Islet of Langerhans (tissue), 1 donor: ENCODE results near the gene PIP5K1B.

Source experiments
- FAIRE-seq: peaks from one replicate; lab custom pipeline; 2011; peaks lifted over from hg19 to GRCh38; lab: Jason Lieb, UNC

The PIP5K1B gene

DNA sequence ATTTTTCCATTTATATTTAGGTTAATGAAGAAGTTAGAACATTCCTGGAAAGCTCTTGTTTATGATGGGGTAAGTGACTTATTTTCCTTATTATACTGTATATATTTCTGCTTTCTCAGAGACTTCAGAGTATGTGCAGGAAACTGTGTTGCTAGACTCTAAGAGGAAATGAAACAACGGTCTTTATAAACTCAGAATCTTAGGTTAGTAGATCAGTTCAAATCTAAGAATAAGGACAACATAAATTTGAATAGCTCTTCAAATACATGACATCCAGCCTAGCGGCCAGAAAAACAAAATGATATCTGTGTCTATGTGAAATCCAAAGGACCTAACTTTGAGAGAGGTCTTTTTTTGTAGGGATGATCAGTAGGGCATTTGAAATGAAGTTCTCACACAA, 214.6 kb downstream of the PIP5K1B start:
- no peak for FAIRE-seq

DNA sequence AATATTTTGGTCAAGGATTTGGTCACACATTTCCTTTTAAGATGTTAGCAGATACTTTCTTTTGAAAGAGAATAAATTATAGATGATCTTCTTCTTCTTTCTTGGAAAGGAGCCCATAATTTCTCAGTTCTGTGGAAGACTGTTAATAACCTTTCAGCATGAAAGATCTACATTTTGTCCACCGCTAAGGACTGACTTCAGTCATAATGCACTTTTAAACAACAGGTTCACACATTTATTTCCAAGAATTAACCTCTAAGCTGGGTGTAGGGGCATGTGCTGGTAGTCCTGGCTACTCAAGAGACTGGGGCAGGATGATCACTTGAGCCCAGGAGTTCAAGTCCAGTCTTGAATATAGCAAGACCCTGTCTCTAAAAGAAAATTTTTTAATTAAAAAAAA, 215.9 kb downstream of the PIP5K1B start:
- FAIRE-seq: no peak

DNA sequence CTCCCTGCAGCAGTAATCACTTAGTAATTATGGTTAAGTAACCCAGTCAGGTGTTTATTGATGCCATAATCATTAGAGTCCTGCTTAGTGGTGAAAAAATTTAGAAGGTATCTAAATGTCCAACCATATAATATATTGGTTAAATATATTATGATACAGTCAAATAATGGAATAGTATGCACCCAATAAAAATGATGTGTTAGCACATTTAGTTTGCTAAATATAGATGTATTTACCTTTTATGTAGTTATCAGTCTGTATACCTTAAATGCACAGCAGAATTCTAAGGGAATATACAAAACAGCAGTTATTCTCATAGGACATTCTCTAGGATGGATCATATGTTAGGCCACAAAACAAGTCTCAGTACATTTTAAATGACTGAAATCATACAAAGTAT, 218.4 kb downstream of the PIP5K1B start:
- FAIRE-seq: no peak

DNA sequence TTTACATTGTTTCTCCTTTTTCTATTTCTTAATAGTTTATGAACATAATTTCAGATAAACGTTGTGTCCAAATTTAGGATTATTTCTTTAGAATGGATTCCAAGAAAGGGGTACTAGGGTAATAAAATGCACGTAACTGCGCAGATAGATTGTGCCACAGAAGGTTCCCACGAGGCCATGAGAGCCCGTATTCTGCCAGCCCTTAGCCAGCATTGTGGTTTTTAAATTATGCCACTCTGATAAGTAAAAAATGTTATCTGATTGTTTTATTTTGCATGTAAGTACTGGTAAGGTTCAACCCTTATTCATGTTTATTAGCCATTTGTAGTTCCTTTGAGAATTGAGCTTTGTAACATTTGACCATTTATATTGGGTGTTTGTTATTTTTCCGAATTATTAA, 220.1 kb downstream of the PIP5K1B start:
- FAIRE-seq: peak; percentile 49

DNA sequence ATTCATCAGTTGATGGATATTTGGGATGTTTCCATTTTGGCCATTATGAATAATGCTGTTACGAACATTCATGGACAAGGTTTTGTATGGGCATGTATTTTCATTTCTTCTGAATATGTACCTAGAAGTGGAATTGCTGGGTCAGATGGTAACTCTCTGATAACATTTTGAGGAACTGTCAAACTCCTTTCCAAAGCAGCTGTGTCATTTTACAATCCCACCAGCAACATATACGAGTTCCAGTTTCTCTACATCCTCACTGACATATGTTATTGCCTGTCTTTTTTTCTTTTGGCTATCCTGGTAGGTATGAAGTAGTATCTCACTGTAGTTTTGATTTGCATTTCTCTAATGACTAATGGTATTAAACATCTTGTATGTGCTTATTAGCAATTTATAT, 222.1 kb downstream of the PIP5K1B start:
- no peak for FAIRE-seq

DNA sequence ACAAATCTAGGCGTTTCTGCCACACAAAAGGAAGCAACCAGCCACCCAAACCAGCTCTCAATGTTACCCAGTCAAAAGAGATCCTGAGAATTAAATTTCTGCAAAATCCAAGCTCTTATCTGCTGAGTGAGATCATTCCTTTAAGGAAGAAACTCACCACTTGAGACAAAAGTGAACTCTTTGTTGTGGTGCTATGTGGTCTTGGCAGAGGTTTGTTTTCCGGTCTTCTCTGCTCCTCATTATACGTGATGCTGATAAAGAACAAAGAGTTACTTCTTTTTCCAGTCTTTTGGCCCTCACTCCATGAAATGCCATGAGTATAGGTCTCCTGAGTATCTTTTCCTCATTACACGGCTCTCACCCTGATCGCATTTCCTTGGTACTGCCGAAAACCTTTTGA, 226.8 kb downstream of the PIP5K1B start:
- FAIRE-seq: no peak

DNA sequence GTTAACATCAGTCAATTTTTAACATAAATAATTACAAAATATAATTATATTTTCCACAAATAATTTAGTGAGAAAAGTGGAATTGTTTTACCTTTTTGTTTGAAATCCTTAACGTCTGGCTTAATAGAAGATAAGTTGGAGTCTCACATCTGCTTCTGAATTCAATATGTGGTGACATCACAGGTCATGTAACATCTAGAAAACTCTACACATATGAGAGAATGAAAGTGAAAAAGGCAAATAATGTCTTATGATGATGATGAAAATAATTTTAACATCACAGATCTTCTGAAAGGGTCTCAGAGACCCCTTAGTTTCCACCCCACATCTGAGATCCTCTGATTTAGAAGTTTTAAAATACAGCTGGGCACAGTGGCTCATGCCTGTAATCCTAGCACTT, 227.4 kb downstream of the PIP5K1B start:
- FAIRE-seq: no peak

DNA sequence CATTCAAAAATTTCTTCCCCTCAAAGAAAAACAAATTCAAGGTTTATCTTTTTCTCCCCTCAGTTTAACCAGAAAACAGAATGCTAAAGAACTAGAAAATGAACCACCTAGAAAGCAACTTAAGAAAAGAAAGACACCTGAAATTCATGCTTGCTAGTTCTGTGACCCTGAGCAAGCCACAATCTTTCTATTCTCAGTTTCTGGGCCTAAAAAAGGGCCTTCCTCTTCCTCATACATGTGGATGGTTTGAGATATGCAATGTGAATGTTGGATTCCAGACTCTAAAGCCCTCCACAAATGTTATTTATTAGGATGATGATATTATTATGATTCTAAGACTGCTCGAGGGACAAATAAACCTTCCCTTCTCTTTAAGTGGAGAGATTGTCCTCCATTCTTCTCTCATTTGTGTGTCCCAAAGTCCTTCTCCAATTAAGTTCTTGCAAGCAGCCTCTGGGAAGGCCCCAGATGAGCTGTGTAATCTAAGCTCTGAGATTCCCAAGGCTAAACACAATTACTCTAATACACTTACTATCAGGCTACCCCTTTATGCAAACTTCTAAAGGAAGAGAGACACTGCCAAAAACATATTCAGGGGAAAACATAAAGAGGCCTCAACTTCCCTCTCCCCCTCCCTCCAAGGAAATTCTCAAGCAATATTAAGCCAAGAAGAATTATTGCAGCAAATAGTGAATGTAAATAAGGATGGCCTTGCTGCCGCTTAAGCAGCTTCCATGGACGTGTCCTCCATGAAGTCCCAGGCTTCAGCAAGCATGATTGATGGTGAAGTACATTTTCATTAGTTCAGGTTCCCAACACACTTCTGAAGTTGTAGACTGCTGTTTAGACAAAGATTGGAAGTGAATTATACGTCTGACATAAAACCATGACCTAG, 228.6 kb downstream of the PIP5K1B start:
- FAIRE-seq: no peak

DNA sequence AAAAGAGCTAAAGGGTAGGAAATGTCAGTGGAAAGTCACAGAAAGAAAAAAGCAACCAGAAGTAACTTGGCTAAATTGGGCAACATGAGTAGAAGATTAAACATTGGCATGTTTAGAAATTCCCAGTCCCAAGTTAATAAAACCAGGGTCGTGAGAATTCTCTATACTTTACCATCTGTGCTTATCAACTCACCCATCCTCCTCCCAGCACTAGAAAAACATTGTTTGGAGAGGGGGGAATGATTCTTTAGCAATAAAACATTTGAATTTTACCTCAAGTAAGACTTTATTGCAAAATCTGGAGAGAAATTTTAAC, 229.2 kb downstream of the PIP5K1B start:
- no peak for FAIRE-seq

DNA sequence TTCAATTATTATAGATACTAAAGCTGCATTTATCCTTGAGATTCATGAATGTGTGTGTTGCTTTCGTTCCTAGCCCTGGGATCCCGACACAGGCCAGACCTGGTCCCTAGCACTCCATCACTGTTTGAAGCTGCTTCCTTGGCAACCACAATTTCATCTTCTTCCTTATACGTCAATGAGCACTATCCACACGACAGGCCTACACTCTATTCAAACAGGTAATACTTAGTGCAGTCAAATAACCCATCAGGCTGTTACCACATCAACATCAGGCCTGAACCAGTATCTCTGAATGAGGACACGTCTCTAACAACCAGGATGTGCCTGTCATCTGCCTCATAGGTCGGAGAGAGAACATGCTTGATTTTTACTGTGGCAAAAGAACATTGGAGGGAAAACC, 235.5 kb downstream of the PIP5K1B start:
- no peak for FAIRE-seq

DNA sequence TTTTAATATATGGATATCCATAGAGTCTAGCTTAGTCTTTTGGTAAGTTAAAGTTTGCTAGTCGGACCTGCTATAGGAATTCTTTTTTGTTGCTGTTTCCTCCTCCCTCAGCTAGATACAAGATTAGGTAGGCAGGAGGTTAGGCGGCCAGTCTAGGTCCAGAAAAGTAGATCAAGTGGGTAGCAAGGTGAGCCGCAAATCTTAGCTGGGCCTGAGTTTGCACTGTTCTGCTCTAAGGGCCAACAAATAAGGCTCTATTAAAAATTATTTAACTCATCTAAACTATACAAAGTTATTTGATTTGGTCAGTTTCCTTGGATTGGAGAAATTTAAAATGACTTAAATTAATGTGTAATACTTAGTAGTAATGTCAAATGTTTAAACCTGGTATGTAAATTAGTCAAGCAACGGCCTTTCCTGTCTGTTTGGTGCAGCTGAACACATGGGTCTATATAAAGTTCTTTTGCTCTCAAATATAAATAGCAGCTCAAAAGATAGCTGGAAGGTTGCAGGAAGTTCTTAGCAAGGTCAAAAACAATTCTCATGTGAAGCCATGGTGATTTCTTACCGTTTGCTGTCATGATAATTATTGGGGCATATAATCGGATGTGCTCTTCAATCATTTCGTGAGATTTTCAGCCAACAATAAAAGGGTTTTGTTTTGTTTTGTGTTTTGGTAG, 236.9 kb downstream of the PIP5K1B start:
- no peak for FAIRE-seq

DNA sequence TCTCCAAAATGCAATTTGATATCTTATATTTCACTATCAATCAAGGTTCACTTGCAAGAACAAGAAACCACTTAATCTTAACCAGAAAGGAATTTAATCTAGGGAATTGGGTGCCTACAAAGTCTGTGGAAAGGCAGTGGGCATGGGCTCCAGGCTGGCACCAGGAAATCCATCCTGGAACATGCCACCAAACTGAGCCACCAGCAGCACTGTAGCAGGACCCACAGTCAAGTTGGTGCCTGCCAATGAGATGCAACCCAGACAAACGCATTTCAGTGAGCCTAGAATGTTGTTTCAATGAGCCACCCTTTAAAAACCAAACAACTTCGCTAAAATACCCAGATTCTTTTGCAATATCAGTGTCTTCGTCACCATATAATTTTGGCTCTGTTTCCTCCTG, 237.8 kb downstream of the PIP5K1B start:
- no peak for FAIRE-seq

DNA sequence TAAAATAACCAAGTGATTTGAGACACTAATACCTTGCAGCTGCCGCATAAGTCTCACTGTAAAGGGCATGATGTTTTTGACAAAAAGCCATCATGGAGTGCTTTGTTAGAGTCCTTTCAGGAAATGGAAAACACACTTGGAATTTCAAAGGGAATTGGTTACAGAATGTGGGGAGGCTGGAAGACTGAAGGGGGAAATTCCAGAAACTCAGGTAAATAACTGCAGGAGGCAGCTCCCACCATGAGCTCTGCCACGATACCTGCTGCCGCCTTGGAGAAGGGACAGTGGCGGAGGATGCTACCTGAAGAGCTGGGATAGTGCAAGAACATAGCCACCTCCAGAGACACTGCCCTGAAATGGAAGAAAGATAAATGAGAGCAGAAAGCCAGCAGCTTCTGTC, 242.0 kb downstream of the PIP5K1B start:
- FAIRE-seq: no peak

DNA sequence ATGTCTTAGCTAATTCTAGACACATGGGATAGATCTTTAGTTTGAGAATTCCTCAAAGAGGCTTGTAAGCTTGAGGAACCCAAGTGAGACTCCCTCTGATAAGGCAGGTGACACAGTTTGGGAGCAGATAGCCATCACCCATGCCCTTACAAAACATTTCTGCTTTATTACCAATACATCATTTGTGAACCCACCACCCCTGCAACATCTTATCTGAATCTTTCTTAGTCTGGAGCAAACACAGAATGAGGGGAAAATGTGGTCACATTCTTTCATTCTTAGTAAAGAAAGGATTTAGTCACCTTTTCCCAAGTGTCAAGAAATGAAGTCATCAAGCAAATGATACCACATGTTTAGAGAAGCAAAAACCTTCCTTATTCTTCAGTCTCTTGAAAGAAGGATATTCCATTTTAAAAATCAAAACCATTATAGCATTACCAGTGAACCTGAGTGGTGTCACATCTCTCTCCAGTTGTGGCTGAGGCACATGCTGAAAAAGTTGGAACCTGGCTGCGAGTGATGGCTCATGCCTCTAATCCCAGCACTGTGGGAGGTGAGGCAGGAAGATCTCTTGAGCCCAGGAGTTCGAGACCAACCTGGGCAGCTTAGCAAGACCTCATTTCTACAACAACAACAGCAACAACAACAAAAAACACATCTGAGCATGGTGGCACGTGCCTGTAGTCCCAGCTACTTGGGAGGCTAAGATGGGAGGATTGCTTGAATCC, 243.0 kb downstream of the PIP5K1B start:
- FAIRE-seq: no peak

DNA sequence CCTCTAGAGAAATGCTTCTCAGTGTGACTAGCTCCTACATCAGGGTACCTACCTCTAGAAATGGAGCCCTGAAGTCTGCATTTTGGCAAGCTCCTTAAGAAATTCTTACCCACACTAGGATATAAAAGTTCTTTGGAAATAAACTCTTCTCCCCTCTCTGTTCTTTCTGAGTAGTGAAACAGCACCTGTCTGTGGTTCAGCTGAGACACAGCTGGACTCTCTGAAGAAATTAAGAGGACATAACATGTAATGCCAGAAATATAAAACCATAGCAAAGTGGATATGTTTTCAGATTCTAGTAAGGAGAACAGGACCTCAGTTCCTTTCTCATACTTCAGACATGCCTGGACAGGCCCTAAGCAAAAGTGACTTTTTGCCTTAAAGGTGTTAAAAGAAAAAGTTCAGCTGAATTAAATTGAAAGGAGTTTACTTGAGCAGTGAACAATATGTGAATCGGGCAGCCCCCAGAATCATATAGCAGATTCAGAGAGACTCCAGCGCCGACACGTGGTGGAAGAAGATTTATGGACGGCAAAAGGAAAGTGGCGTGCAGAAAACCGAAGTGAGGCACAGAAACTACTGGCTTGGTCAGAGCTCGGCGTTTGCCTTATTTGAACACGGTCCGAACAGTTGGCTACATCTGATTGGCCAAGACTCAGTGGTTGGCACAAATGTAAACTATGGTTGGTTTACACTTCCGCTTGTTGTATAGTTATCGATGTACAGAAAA, 244.4 kb downstream of the PIP5K1B start:
- no peak for FAIRE-seq

DNA sequence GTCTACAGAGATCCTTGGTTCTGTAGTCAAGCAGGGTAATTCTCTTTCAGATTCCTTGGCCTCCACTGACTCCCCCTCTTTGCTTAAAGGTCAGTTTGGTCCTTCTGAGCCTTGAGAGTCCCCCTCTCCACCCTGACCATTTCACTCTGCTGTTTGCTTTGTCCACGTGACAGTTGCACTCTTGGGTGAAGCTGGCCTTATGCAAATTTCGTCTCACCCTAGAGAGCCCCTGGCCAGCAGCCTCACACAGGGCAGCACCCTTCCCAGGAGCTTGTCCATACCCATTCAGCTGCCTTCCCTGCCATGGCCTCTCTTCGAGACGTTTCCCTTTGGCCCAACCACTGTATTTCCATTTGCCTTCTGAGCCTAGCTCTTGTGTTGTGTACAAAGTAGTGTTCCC, 245.1 kb downstream of the PIP5K1B start:
- FAIRE-seq: no peak

DNA sequence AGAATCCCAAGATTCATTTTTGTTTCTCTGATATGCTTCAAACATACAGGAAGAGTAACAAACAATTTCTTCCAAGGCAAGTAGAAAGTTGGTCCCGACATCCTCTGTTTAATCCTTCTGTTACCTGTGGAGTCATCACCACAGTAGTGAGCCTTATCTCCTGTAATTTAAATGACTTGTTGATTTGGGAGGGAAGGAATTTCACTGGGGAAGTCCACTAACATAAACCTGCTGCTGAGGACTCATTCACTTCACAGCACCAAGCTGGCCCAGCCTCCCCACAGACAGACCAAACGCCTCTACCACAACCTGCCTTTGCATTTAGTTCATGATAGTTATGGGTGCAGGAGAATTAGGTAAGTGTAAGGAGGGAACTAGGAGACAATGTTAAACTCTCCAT, 245.6 kb downstream of the PIP5K1B start:
- FAIRE-seq: no peak

DNA sequence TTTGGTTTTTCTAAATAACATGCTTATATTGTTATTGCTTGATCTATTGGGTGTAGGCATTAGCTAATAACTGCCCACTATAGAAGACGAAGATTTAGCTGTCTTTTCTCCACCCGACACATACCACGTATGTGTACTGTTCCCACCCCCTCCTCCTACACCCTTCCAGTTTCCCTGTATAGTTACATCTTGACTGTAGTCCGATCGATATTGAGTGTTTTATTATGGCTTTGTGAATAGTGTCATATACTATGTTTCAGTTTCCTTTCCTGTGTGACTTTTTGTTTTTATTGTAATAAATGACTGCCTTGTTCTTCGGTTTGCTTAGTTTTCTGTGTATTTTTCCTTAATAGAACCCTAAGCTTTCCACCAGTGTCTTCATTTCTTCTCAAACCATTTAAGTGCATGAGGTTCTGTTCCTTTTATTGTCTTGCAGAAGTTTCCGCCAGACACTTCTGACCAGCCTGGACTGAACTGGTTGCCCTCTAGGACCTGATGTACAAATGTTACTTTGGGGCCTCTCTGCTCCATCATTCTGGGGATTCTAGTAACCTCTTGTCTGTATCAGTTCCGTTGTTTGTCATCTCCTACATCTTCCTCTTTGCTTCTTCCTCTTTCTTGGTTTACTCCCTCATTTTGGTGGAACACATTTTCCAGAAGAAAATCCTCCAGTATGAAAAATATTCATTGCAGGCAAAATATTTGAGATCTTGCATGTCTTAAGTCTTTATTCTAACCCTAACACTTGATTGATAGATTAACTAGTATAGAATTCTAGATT, 247.0 kb downstream of the PIP5K1B start:
- FAIRE-seq: no peak

DNA sequence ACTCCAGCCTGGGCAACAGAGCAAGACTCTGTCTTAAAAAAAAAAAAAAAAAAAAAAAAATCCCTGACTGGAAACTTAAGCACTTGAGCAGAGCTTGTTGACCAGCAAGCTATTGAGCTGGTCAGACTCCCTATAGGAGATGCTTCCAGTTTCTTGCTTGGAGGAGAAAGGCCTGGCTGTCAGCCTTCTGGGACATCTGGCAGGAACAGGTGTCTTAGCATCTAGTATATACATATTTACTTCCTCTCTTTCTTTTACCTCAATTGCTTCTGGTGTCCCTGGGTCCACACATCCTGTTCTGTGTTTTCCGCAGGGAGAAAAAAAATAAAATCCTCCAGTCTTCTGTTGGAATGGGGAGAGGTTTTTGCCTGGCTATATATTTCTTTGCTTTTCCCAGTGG, 248.7 kb downstream of the PIP5K1B start:
- FAIRE-seq: no peak

DNA sequence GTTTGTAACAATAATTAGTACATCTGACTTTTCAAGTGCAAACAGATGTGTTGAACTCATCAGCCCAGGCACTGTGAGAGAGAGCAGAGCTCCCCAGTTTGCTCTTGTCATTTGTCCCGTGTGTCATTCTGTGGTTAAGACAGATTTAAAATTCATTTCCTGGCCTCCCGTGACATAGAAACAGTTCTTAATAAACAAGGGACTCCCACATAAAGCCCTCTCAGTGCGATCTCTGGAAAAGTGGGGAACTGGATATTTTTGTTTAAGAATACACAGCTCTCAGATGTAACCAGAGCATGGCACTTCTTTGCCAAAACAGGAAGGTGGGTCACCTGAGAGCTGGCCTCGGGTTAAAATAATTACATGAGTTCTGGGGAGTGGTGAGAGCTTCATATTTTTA, 250.3 kb downstream of the PIP5K1B start:
- no peak for FAIRE-seq

DNA sequence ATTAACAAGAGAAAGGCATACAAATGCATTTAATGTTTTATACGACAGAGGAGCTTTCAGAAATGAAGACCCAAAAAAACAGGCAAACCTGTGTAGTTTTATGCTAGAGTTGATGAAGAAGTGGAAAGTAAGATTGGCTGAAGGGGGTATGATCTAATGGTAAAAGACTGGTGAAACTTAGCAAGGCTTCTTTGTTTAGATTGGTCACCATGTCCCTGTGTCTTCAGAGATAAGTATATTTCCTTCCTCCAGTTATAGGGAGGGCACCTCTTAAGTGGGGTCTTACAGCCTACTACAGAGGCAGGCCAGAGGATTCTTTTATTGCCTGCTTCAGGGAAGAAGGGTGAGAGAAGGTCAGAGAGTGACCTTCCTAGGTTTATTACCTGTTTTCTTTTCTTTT, 252.4 kb downstream of the PIP5K1B start:
- no peak for FAIRE-seq

DNA sequence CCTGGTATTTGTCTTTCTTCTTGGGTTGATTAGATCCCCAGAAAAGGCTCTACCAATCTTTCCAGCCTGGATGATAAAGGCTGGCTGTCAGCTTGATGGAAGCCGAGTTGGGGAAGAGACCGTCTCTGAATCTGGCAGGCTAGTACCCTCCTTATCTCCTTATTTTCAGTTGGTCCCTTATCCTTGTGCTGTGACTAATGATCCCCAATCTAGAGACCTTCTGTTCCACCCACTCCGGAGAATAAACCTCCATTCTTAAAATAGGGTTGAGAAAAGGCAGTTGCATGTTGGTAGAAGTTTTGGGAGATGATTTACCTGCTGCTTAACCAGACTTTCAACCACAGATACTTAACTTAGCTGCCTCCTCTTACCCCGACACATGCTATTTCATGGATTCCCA, 256.5 kb downstream of the PIP5K1B start:
- no peak for FAIRE-seq
